HepG2 (cell line): Measurements from ENCODE around the gene UNC13D. TPM values are rescaled to one million over a fixed set of nuclear protein-coding genes. Genes with fewer than 3 reads are reported as not detected.

ENCODE experiments used
- CHD4 ChIP-seq: fragments of 200-600 bp; sonication (generic); IDR thresholded peaks from 2 replicates; pipeline ENCODE4 v1.7.0; 2017; ENCODE audit warnings: mild to moderate bottlenecking, low read length, borderline replicate concordance
- ZNF367 ChIP-seq: sonication (generic); formaldehyde crosslinking; IDR thresholded peaks from 2 replicates; pipeline ENCODE4 v1.4.0; 2020; ENCODE audit warnings: missing genetic modification reagents, borderline replicate concordance
- ZNF557 ChIP-seq: sonication (generic); formaldehyde crosslinking; IDR thresholded peaks from 2 replicates; pipeline ENCODE4 v1.4.0; 2020; ENCODE audit warnings: missing genetic modification reagents
- ZNF747 ChIP-seq: sonication (generic); formaldehyde crosslinking; IDR thresholded peaks from 2 replicates; pipeline ENCODE4 v1.8.1; 2023; ENCODE audit warnings: missing genetic modification reagents, mild to moderate bottlenecking, borderline replicate concordance
- polyA plus RNA-seq, 8 experiments: library from polyadenylated mRNA; depleted of rRNA in 3 of 8; stranded (reverse) in 7 of 8; unstranded in 1 of 8; fragments of >200 nt; fragmentation: Illumina TruSeq in 4 of 8; extraction: Trizol in 4 of 8; gene quantifications; 2 replicates each; pipeline versions ENCODE4 v1.2.1 to v1.2.3, GENCODE V29; 2011 to 2016; ENCODE audit warnings: low read depth in 4 of 8, missing spikeins in 1 of 8, mixed read lengths in 1 of 8; ENCODE audit not compliant: insufficient read depth in 1 of 8
- total RNA-seq, 5 experiments: library from RNA; depleted of rRNA; stranded (reverse); fragments of >200 nt; fragmentation: Illumina TruSeq; extraction: Trizol; gene quantifications; 2 replicates each; pipeline ENCODE4 v1.2.3, GENCODE V29; 2016; ENCODE audit warnings: low read depth in 1 of 5
- TF ChIP-seq, protein P1 (sequence below): sonication (generic); formaldehyde crosslinking; IDR thresholded peaks from 2 replicates; pipeline ENCODE4 v1.4.0; 2020; ENCODE audit warnings: mild to moderate bottlenecking, missing genetic modification reagents
- TF ChIP-seq, protein P2 (sequence below): sonication (generic); formaldehyde crosslinking; IDR thresholded peaks from 2 replicates; pipeline ENCODE4 v1.4.0; 2020; ENCODE audit warnings: missing genetic modification reagents
- TF ChIP-seq, protein P3 (sequence below): IDR thresholded peaks from 2 replicates; pipeline ENCODE4 v1.6.1; 2018; ENCODE audit warnings: missing genetic modification reagents, mild to moderate bottlenecking, missing compliant biosample characterization
- TF ChIP-seq, protein P4 (sequence below): sonication (generic); formaldehyde crosslinking; IDR thresholded peaks from 2 replicates; pipeline ENCODE4 v1.5.1; 2020; ENCODE audit warnings: mild to moderate bottlenecking, missing genetic modification reagents, moderate library complexity

The UNC13D gene
- total and polyA plus RNA-seq, 2 of the 13 experiments (the other 11 are each of a cell fraction or from before 2014, with no cell fraction given) = 29.7 to 42.7 TPM

DNA sequence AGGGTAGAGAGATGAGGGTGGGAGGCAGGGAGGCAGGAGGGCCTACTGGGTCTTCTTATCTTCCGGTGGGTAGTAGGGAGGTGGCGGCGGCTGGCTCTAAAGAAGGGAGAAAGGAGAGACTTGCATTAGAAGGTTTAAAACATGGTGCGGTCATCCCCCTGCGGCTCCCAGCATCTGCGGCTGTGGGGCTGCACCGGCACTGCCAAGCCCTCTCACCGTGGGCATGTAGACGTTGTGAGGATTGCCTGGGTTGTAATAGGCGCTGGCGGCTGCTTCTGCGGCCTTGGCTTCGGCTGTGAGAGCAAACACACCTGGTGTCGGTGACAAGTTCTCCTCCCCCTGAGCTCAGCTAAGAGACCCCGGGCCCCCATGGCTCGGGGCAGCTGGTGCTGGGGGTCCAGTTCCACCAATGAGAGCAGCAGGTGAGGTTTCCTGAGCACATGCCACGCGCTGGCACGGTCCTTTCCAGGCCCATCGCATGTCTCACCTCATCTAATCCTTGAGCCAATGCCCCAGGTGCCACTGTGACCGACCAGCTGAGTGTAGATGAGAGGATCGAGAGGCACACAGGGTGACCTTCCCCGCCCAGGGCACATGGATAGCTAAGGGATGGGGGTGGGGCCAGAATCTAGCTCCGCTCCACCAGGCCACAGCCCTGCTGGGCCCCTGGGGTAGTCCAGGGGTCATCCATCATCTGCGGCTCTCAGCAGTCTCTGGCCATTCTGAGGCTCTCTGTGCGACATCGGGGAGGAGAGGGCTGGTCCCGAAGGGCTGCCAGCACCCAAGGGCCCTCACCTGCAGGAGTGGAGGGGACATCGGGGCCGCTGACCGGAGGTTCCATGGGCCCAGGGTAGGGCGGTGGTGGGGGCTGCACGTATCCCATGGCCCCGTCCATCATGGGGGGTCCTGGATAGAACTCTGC lies 2.7 kb upstream of the UNC13D start (continued):
- TF ChIP-seq, protein P1, sequence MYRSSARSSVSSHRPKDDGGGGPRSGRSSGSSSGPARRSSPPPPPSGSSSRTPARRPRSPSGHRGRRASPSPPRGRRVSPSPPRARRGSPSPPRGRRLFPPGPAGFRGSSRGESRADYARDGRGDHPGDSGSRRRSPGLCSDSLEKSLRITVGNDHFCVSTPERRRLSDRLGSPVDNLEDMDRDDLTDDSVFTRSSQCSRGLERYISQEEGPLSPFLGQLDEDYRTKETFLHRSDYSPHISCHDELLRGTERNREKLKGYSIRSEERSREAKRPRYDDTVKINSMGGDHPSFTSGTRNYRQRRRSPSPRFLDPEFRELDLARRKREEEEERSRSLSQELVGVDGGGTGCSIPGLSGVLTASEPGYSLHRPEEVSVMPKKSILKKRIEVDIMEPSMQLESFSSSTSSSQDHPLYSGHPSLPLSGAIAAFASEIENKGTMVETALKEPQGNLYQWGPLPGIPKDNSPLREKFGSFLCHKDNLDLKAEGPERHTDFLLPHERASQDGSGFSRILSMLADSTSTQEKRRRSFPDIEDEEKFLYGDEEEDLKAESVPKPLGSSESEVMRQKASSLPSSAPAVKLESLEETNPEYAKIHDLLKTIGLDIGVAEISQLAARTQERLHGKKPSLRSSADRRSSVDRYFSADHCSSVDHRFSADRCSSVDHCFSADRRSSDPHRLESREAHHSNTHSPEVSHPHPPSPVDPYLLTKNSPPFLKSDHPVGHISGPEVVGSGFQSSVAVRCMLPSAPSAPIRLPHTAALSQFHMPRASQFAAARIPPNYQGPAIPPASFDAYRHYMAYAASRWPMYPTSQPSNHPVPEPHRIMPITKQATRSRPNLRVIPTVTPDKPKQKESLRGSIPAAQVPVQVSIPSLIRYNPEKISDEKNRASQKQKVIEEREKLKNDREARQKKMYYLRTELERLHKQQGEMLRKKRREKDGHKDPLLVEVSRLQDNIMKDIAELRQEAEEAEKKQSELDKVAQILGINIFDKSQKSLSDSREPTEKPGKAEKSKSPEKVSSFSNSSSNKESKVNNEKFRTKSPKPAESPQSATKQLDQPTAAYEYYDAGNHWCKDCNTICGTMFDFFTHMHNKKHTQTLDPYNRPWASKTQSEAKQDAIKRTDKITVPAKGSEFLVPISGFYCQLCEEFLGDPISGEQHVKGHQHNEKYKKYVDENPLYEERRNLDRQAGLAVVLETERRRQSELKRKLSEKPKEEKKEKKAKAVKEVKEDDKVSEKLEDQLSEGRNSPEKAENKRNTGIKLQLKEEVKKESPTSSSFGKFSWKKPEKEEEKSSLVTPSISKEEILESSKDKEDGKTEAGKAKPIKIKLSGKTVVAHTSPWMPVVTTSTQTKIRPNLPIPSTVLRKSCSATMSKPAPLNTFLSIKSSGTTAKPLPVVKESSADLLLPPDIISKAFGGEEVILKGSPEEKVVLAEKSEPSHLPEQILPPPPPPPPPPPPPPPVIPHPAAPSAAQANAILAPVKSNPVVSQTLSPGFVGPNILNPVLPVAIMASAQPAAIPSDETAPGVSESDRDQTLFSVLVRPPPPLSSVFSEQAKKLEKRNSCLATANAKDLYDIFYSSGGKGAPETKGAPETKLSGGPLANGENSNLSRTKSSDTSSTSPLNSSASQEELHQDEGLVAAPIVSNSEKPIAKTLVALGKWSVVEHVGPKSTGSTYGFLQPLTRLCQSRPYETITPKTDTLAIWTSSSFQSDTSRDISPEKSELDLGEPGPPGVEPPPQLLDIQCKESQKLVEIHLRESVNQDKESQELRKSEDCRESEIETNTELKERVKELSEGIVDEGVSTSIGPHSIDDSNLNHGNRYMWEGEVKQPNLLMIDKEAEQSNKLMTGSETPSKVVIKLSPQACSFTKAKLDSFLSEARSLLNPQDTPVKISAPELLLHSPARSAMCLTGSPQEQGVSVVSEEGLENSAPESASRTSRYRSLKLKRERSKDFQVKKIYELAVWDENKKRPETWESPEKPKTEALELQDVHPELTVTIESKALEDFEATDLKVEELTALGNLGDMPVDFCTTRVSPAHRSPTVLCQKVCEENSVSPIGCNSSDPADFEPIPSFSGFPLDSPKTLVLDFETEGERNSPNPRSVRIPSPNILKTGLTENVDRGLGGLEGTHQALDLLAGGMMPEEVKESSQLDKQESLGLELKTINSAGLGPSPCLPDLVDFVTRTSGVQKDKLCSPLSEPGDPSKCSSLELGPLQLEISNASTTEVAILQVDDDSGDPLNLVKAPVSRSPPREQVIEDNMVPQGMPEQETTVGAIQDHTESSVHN (CRISPR knock-in tag) = no peak; the same call in 1 of the 2 replicates
- TF ChIP-seq ZNF747 (CRISPR knock-in tag) (peak; percentile 98), ZNF557 (CRISPR knock-in tag) (no peak), CHD4 (no peak), ZNF367 (CRISPR knock-in tag) (0 out of 2 replicates have a peak, but pooled peaks have one; percentile 76)
- TF ChIP-seq, protein P2, sequence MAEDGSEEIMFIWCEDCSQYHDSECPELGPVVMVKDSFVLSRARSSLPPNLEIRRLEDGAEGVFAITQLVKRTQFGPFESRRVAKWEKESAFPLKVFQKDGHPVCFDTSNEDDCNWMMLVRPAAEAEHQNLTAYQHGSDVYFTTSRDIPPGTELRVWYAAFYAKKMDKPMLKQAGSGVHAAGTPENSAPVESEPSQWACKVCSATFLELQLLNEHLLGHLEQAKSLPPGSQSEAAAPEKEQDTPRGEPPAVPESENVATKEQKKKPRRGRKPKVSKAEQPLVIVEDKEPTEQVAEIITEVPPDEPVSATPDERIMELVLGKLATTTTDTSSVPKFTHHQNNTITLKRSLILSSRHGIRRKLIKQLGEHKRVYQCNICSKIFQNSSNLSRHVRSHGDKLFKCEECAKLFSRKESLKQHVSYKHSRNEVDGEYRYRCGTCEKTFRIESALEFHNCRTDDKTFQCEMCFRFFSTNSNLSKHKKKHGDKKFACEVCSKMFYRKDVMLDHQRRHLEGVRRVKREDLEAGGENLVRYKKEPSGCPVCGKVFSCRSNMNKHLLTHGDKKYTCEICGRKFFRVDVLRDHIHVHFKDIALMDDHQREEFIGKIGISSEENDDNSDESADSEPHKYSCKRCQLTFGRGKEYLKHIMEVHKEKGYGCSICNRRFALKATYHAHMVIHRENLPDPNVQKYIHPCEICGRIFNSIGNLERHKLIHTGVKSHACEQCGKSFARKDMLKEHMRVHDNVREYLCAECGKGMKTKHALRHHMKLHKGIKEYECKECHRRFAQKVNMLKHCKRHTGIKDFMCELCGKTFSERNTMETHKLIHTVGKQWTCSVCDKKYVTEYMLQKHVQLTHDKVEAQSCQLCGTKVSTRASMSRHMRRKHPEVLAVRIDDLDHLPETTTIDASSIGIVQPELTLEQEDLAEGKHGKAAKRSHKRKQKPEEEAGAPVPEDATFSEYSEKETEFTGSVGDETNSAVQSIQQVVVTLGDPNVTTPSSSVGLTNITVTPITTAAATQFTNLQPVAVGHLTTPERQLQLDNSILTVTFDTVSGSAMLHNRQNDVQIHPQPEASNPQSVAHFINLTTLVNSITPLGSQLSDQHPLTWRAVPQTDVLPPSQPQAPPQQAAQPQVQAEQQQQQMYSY (CRISPR knock-in tag) = no peak
- TF ChIP-seq, protein P3, sequence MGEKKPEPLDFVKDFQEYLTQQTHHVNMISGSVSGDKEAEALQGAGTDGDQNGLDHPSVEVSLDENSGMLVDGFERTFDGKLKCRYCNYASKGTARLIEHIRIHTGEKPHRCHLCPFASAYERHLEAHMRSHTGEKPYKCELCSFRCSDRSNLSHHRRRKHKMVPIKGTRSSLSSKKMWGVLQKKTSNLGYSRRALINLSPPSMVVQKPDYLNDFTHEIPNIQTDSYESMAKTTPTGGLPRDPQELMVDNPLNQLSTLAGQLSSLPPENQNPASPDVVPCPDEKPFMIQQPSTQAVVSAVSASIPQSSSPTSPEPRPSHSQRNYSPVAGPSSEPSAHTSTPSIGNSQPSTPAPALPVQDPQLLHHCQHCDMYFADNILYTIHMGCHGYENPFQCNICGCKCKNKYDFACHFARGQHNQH (CRISPR knock-in tag) = peak; percentile 96
- TF ChIP-seq, protein P4, sequence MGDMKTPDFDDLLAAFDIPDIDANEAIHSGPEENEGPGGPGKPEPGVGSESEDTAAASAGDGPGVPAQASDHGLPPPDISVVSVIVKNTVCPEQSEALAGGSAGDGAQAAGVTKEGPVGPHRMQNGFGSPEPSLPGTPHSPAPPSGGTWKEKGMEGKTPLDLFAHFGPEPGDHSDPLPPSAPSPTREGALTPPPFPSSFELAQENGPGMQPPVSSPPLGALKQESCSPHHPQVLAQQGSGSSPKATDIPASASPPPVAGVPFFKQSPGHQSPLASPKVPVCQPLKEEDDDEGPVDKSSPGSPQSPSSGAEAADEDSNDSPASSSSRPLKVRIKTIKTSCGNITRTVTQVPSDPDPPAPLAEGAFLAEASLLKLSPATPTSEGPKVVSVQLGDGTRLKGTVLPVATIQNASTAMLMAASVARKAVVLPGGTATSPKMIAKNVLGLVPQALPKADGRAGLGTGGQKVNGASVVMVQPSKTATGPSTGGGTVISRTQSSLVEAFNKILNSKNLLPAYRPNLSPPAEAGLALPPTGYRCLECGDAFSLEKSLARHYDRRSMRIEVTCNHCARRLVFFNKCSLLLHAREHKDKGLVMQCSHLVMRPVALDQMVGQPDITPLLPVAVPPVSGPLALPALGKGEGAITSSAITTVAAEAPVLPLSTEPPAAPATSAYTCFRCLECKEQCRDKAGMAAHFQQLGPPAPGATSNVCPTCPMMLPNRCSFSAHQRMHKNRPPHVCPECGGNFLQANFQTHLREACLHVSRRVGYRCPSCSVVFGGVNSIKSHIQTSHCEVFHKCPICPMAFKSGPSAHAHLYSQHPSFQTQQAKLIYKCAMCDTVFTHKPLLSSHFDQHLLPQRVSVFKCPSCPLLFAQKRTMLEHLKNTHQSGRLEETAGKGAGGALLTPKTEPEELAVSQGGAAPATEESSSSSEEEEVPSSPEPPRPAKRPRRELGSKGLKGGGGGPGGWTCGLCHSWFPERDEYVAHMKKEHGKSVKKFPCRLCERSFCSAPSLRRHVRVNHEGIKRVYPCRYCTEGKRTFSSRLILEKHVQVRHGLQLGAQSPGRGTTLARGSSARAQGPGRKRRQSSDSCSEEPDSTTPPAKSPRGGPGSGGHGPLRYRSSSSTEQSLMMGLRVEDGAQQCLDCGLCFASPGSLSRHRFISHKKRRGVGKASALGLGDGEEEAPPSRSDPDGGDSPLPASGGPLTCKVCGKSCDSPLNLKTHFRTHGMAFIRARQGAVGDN = peak; percentile 99
